HepG2 (cell line): ENCODE results near the gene RAB35. TPM values are rescaled to one million over a fixed set of nuclear protein-coding genes. Genes with fewer than 3 reads are reported as not detected.
A peak's percentile ranks its signal among the peaks of the same experiment; 100 is the strongest.

Experiments
- ATF1 ChIP-seq: IDR thresholded peaks from 2 replicates; pipeline ENCODE4 v1.6.1; 2016; ENCODE audit warnings: mild to moderate bottlenecking, control low read depth
- NAIF1 ChIP-seq: sonication (generic); formaldehyde crosslinking; IDR thresholded peaks from 2 replicates; pipeline ENCODE4 v1.5.0; 2020; ENCODE audit warnings: mild to moderate bottlenecking, missing genetic modification reagents, borderline replicate concordance
- PHF21A ChIP-seq: sonication (generic); formaldehyde crosslinking; IDR thresholded peaks from 2 replicates; pipeline ENCODE4 v1.5.0; 2020; ENCODE audit warnings: mild to moderate bottlenecking, missing genetic modification reagents
- SKIL ChIP-seq: sonication (generic); formaldehyde crosslinking; IDR thresholded peaks from 2 replicates; pipeline ENCODE4 v1.8.0; 2022; ENCODE audit warnings: missing genetic modification reagents, mild to moderate bottlenecking, moderate library complexity, borderline replicate concordance
- SP1 ChIP-seq, 2 experiments: fragments of 450-650 bp in 1 of 2; sonication (generic) in 1 of 2; formaldehyde crosslinking in 1 of 2; IDR thresholded peaks; 2 replicates each; pipeline versions ENCODE4 v1.4.0 to v1.6.1; 2016 to 2020; ENCODE audit warnings: missing genetic modification reagents in 1 of 2
- USF2 ChIP-seq, 2 experiments: sonication (generic) in 1 of 2; formaldehyde crosslinking in 1 of 2; IDR thresholded peaks; 2 replicates each; pipeline versions ENCODE4 v1.5.1 to v1.6.1; 2011 to 2020; ENCODE audit warnings: borderline replicate concordance in 1 of 2, low read depth in 1 of 2, low read length in 1 of 2, mild to moderate bottlenecking in 1 of 2, missing genetic modification reagents in 1 of 2, moderate library complexity in 1 of 2
- ZBED4 ChIP-seq: sonication (generic); formaldehyde crosslinking; IDR thresholded peaks from 2 replicates; pipeline ENCODE4 v1.4.0; 2020; ENCODE audit warnings: missing genetic modification reagents, borderline replicate concordance
- ZBTB37 ChIP-seq: sonication (generic); formaldehyde crosslinking; IDR thresholded peaks from 2 replicates; pipeline ENCODE4 v1.4.0; 2020; ENCODE audit warnings: mild to moderate bottlenecking, missing genetic modification reagents
- ZFP82 ChIP-seq: sonication (generic); formaldehyde crosslinking; IDR thresholded peaks from 2 replicates; pipeline ENCODE4 v1.5.1; 2020; ENCODE audit warnings: mild to moderate bottlenecking, missing genetic modification reagents, borderline replicate concordance
- ZMAT5 ChIP-seq: sonication (generic); formaldehyde crosslinking; IDR thresholded peaks from 2 replicates; pipeline ENCODE4 v1.5.0; 2020; ENCODE audit warnings: mild to moderate bottlenecking, low read depth, missing genetic modification reagents, borderline replicate concordance
- ZNF280B ChIP-seq: sonication (generic); formaldehyde crosslinking; IDR thresholded peaks from 2 replicates; pipeline ENCODE4 v1.5.0; 2020; ENCODE audit warnings: missing genetic modification reagents, mild to moderate bottlenecking, borderline replicate concordance
- ZNF292 ChIP-seq: sonication (generic); formaldehyde crosslinking; IDR thresholded peaks from 2 replicates; pipeline ENCODE4 v1.8.1; 2022; ENCODE audit warnings: mild to moderate bottlenecking, low read depth, missing genetic modification reagents, borderline replicate concordance
- ZNF441 ChIP-seq: sonication (generic); formaldehyde crosslinking; IDR thresholded peaks from 2 replicates; pipeline ENCODE4 v1.7.0; 2021; ENCODE audit warnings: missing genetic modification reagents, borderline replicate concordance
- polyA plus RNA-seq, 8 experiments: library from polyadenylated mRNA; depleted of rRNA in 3 of 8; stranded (reverse) in 7 of 8; unstranded in 1 of 8; fragments of >200 nt; fragmentation: Illumina TruSeq in 4 of 8; extraction: Trizol in 4 of 8; gene quantifications; 2 replicates each; pipeline versions ENCODE4 v1.2.1 to v1.2.3, GENCODE V29; 2011 to 2016; ENCODE audit warnings: low read depth in 4 of 8, missing spikeins in 1 of 8, mixed read lengths in 1 of 8; ENCODE audit not compliant: insufficient read depth in 1 of 8
- total RNA-seq, 5 experiments: library from RNA; depleted of rRNA; stranded (reverse); fragments of >200 nt; fragmentation: Illumina TruSeq; extraction: Trizol; gene quantifications; 2 replicates each; pipeline ENCODE4 v1.2.3, GENCODE V29; 2016; ENCODE audit warnings: low read depth in 1 of 5

The RAB35 gene
- total and polyA plus RNA-seq, 2 of the 13 experiments (the other 11 are each of a cell fraction or from before 2014, with no cell fraction given) = 25.2 to 29.1 TPM

GRCh38 chr12:120121766-120122293 lies 5.3 kb upstream of the RAB35 start (continued):
- TF ChIP-seq ZNF441 (no peak), ATF1 (CRISPR knock-in tag) (no peak), PHF21A (0 out of 2 replicates have a peak, but pooled peaks have one; percentile 35), SP1 (IDR thresholded peaks at IDR 0.05) (no peak), SP1 (CRISPR knock-in tag; IDR thresholded peaks at IDR 0.05) (no peak), ZBED4 (no peak), ZBTB37 (CRISPR knock-in tag) (no peak), ZNF280B (CRISPR knock-in tag) (no peak), NAIF1 (CRISPR knock-in tag) (no peak), ZMAT5 (CRISPR knock-in tag) (no peak), SKIL (CRISPR knock-in tag) (peak; percentile 65; the same call in 1 of the 2 replicates), ZFP82 (CRISPR knock-in tag) (no peak), ZNF292 (CRISPR knock-in tag) (peak; percentile 59; the same call in 1 of the 2 replicates), USF2 (IDR thresholded peaks at IDR 0.05; ENCODE audit: low read depth, low read length) (no peak), USF2 (CRISPR knock-in tag; IDR thresholded peaks at IDR 0.05; ENCODE audit: borderline replicate concordance) (no peak)
